IPS-20b (cell line): Measurements from ENCODE around the gene SUN1.

Source experiments
- H3K27ac ChIP-seq: one replicate; pipeline ENCODE4 v1.5.1; 2013; ENCODE audit warnings: low read length
- H3K27me3 ChIP-seq: 2 replicates; pipeline ENCODE4 v1.6.1; 2013; ENCODE audit warnings: mild to moderate bottlenecking, low read length, inconsistent platforms; ENCODE audit not compliant: insufficient read depth
- H3K36me3 ChIP-seq: 2 replicates; pipeline ENCODE4 v1.6.1; 2013; ENCODE audit warnings: low read depth, mild to moderate bottlenecking, inconsistent platforms, low read length, moderate library complexity; ENCODE audit not compliant: insufficient read depth
- H3K4me1 ChIP-seq: 2 replicates; pipeline ENCODE4 v1.6.1; 2013; ENCODE audit warnings: mild to moderate bottlenecking, control low read depth, inconsistent platforms, low read length, moderate library complexity; ENCODE audit not compliant: insufficient read depth
- H3K4me3 ChIP-seq: 2 replicates; pipeline ENCODE4 v1.5.1; 2013; ENCODE audit warnings: mild to moderate bottlenecking, low read length, inconsistent platforms
- H3K9ac ChIP-seq: 2 replicates; pipeline ENCODE4 v1.6.1; 2013; ENCODE audit warnings: low read depth, mild to moderate bottlenecking, inconsistent platforms, low read length, moderate library complexity
- H3K9me3 ChIP-seq: 2 replicates; pipeline ENCODE4 v1.6.1; 2013; ENCODE audit warnings: mild to moderate bottlenecking, low read depth, low read length, inconsistent platforms; ENCODE audit not compliant: insufficient read depth

The SUN1 gene

GRCh38 chr7:853366-854117 is 21.3 kb downstream of the SUN1 start:
- Histone ChIP-seq H3K36me3 (peaks cover 94% of the 10 kb centered on the region), H3K9ac (no peak overlapping the region), H3K27me3 (no peaks in the 10 kb centered on the region), H3K27ac (no peak overlapping the region), H3K4me1 (no peaks in the 10 kb centered on the region), H3K4me3 (no peak overlapping the region), H3K9me3 (no peaks in the 10 kb centered on the region)

GRCh38 chr7:854118-854775 is 22.0 kb downstream of the SUN1 start:
- H3K27me3 ChIP-seq = no peaks in the 10 kb centered on the region
- H3K4me1 ChIP-seq = no peaks in the 10 kb centered on the region
- H3K9ac ChIP-seq = no peak overlapping the region
- H3K9me3 ChIP-seq = no peaks in the 10 kb centered on the region
- peaks cover 94% of the 10 kb centered on the region for H3K36me3 ChIP-seq
- H3K4me3 ChIP-seq = no peak overlapping the region
- H3K27ac ChIP-seq = no peak overlapping the region

DNA sequence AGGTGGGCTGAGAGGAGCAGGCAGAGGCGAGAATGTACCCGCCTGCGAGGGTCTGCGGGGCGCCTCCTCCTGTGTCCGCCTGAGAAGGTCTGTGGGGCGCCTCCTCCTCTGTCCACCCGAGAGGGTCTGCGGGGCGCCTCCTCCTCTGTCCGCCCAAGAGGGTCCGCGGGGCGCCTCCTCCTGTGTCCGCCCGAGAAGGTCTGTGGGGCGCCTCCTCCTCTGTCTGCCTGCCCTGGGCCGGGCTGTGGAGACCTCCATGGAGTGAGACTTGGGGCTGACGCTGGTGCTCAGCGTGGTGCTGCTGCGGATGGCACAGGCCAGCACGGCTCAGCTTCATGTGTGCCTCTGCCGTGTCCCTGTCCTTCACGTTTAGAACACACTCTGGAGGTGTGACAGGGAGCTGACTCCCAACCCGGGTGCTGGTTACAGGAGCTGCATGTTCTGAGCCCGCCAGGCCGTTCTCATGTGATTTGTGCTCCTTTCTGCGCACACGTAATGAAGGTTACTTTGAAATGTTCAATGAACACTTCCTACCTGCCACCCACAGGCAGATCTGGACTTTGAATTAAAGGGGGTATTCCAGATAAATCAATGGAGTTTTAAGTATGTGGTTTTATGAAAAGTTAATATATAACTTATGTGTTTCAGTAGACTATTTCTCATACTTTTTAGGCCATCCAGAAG is 23.6 kb downstream of the SUN1 start:
- Histone ChIP-seq H3K9me3 (no peaks in the 10 kb centered on the region), H3K27me3 (no peaks in the 10 kb centered on the region), H3K27ac (no peak overlapping the region), H3K9ac (no peak overlapping the region), H3K36me3 (peaks cover 95% of the 10 kb centered on the region), H3K4me1 (no peaks in the 10 kb centered on the region), H3K4me3 (no peak overlapping the region)

DNA sequence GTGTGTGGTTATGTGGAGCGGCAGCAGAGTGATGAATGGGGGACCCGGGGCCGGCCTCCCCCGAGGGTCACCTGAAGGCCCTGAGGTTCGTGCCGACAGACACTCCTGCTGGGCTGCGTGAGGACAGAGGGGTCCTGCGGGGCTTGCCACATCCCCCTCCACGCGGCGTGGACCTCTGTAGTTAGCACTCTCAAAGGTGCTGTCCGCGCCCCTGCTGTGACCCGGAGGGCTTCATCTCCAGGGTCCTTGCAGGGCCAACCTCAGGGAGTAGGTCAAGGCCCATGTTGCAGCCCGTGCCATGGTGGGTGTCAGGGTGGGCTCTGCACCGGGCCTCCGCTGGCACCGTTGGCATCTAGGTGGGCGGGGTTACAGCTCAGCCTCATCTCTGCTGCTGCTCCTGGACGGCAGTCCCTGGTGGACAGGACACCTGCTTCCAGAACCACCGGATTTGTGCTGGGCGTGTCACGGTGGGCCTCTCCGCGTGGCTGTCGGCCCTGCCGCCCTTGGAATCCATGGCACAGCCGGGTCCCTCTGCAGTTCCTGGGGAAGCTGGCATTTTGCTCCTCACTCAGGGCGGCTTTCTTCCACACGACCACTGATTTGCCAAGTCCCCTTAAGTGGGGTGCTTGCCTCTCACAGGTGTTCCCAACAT is 24.3 kb downstream of the SUN1 start:
- Histone ChIP-seq H3K27me3 (no peaks in the 10 kb centered on the region), H3K9ac (no peak overlapping the region), H3K9me3 (no peaks in the 10 kb centered on the region), H3K4me3 (no peak overlapping the region), H3K4me1 (no peaks in the 10 kb centered on the region), H3K36me3 (peaks cover 96% of the 10 kb centered on the region), H3K27ac (no peak overlapping the region)

GRCh38 chr7:857661-858060 is 25.4 kb downstream of the SUN1 start:
- H3K27me3 ChIP-seq = no peaks in the 10 kb centered on the region
- no peaks in the 10 kb centered on the region for H3K4me1 ChIP-seq
- no peak overlapping the region for H3K4me3 ChIP-seq
- H3K9ac ChIP-seq = no peak overlapping the region; the same call in 1 of the 2 replicates
- H3K9me3 ChIP-seq = no peaks in the 10 kb centered on the region
- no peak overlapping the region for H3K27ac ChIP-seq
- peaks cover 96% of the 10 kb centered on the region for H3K36me3 ChIP-seq

DNA sequence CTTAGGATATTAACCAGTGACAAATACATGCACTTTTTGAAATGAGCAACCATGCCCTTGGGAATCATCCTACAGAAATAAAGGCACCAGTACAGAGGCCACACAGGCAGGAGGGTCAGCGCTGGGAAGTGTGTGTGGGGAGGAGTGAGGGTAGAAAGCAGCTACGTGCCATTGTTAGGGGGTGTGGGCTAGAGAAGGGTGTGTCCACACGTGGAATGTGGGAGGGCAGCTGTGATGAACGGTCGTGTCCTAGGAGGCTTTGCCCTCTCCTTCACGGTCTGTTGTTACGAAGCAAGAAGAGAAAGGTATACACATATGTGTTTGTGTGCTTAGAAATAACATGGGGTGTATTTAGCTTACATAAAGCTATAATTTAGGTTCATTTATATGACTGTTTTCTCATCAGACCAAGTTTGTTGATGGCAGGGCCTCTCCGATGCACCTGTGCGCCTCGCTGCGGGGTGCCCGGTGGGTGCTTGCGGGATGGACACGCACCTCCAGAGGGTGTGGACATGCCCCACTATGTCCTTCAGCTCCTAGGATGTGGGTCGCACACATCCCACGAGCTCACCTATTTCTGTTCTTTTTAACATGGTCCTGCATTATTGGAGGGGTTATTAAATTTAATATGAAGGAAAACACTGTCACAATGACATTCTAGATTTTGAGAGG is 27.2 kb downstream of the SUN1 start:
- Histone ChIP-seq H3K27me3 (no peaks in the 10 kb centered on the region), H3K9ac (no peak overlapping the region), H3K9me3 (no peaks in the 10 kb centered on the region), H3K36me3 (peaks cover 94% of the 10 kb centered on the region), H3K4me3 (no peak overlapping the region), H3K4me1 (no peaks in the 10 kb centered on the region), H3K27ac (no peak overlapping the region)

DNA sequence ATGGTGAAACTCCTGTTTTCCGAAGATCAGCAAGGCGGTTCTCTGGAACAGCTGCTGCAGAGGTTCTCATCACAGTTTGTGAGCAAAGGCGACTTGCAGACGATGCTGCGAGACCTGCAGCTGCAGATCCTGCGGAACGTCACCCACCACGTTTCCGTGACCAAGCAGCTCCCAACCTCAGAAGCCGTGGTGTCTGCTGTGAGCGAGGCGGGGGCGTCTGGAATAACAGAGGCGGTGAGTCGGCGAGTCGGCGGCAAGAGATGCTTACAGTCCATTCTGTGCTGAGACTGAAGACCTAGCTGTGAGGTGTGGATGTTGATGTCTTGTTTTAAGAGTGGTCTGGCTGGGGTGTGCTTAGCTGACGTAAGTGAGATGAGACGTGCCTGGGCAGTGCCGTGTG is 27.9 kb downstream of the SUN1 start:
- Histone ChIP-seq H3K4me1 (no peaks in the 10 kb centered on the region), H3K4me3 (no peak overlapping the region), H3K36me3 (peaks cover 92% of the 10 kb centered on the region), H3K9me3 (no peaks in the 10 kb centered on the region), H3K9ac (no peak overlapping the region), H3K27ac (no peak overlapping the region), H3K27me3 (no peaks in the 10 kb centered on the region)

DNA sequence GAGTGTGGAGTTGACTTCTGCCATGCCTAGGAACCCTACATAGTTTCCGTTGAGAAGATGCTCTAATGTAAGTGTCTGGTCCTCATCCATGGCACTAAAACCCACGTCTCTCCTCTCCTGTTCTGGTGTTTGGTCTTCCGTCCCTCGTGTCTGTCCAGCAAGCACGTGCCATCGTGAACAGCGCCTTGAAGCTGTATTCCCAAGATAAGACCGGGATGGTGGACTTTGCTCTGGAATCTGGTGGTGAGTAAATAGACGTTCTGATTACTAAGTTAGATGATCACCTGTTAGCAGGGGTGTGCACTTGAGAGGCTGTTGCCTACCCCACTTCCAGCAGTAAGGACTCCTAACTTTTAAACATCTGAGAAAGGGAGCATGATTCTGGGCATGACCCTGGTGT is 28.9 kb downstream of the SUN1 start:
- Histone ChIP-seq H3K4me3 (no peak overlapping the region), H3K9ac (no peak overlapping the region), H3K27me3 (no peaks in the 10 kb centered on the region), H3K4me1 (no peaks in the 10 kb centered on the region), H3K36me3 (peaks cover 92% of the 10 kb centered on the region), H3K27ac (no peak overlapping the region), H3K9me3 (no peaks in the 10 kb centered on the region)

DNA sequence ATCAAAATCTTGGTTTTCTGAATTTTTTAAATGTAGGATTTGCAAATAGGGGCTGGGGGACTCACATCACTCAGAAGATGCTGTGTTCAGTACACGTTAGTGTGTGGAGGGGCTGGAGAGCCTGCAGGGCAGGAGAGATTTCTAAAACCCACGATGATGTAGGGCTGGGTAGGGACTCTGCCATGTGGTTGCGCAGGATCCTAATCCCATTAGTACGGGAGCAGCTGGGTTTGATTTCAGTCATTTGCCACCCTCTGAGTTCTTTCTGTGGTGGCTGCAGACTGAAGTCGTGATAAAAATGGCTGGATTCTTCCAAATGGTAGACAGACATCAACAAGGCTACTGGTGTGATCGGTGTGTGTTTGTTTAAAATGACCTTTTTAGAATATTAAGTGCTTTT is 29.9 kb downstream of the SUN1 start:
- Histone ChIP-seq H3K9ac (no peak overlapping the region), H3K4me1 (no peaks in the 10 kb centered on the region), H3K9me3 (no peaks in the 10 kb centered on the region), H3K27me3 (no peaks in the 10 kb centered on the region), H3K27ac (no peak overlapping the region), H3K4me3 (no peak overlapping the region), H3K36me3 (peaks cover 88% of the 10 kb centered on the region)

- no peak overlapping the region for H3K9ac ChIP-seq
- no peaks in the 10 kb centered on the region for H3K4me1 ChIP-seq
- peaks cover 90% of the 10 kb centered on the region for H3K36me3 ChIP-seq
Observed at GRCh38 chr7:863106-863505, 30.8 kb downstream of the SUN1 start.

GRCh38 chr7:865921-866320 is 33.6 kb downstream of the SUN1 start:
- no peak overlapping the region for H3K27ac ChIP-seq
- peaks cover 83% of the 10 kb centered on the region for H3K36me3 ChIP-seq
- H3K4me3 ChIP-seq = no peak overlapping the region
- H3K27me3 ChIP-seq = no peaks in the 10 kb centered on the region
- H3K4me1 ChIP-seq = no peaks in the 10 kb centered on the region
- no peaks in the 10 kb centered on the region for H3K9me3 ChIP-seq
- H3K9ac ChIP-seq = no peak overlapping the region

More at GRCh38 chr7:863106-863505, 30.8 kb downstream of the SUN1 start:
- Histone ChIP-seq H3K27ac (no peak overlapping the region), H3K9me3 (no peaks in the 10 kb centered on the region), H3K4me3 (no peak overlapping the region), H3K27me3 (no peaks in the 10 kb centered on the region)
